Coronary artery (tissue), 2 donors: Measurements from ENCODE around the gene CNTN1.

ENCODE experiments used
- DNase-seq: peaks from one replicate; pipeline ENCODE4 v3.0.0-alpha.2; 2017; ENCODE audit warnings: low spot score
- H3K27ac ChIP-seq, 2 donors: fragments of 200-600 bp; sonication (generic); one replicate each; pipeline ENCODE4 v1.5.1; 2016 to 2019
- H3K4me3 ChIP-seq: fragments of 200-600 bp; sonication (generic); 2 replicates; pipeline ENCODE4 v1.5.1; 2016; ENCODE audit warnings: mild to moderate bottlenecking, moderate library complexity
- TF ChIP-seq, protein P1 (sequence below): fragments of 200-600 bp; sonication (generic); IDR thresholded peaks from one replicate; pipeline ENCODE4 v1.5.1; 2019; ENCODE audit warnings: antibody characterized with exemption

Gene CNTN1

DNA sequence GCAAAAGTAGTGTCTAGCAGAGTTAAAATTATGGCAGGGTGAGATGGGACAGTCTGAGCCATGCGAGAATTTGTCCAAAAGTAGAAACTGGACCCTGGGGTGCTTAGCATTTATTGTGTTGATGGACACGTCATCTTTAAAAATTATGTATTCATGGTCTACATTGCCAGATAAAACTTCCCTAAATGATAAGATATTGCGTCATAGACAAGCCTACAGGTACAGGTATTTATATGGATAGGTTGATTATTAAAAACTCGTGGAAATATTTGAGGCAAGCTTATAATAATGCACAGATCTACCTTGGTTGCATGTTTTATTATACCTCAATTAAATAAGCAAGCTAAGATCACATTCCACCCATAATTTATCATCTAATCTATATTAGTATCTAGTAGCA lies 299.9 kb downstream of the CNTN1 start:
- TF ChIP-seq, protein P1, sequence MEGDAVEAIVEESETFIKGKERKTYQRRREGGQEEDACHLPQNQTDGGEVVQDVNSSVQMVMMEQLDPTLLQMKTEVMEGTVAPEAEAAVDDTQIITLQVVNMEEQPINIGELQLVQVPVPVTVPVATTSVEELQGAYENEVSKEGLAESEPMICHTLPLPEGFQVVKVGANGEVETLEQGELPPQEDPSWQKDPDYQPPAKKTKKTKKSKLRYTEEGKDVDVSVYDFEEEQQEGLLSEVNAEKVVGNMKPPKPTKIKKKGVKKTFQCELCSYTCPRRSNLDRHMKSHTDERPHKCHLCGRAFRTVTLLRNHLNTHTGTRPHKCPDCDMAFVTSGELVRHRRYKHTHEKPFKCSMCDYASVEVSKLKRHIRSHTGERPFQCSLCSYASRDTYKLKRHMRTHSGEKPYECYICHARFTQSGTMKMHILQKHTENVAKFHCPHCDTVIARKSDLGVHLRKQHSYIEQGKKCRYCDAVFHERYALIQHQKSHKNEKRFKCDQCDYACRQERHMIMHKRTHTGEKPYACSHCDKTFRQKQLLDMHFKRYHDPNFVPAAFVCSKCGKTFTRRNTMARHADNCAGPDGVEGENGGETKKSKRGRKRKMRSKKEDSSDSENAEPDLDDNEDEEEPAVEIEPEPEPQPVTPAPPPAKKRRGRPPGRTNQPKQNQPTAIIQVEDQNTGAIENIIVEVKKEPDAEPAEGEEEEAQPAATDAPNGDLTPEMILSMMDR, result no peak
- Histone ChIP-seq H3K4me3 (no peak overlapping the region), H3K27ac (no peak overlapping the region)
- DNase-seq, result no peak

DNA sequence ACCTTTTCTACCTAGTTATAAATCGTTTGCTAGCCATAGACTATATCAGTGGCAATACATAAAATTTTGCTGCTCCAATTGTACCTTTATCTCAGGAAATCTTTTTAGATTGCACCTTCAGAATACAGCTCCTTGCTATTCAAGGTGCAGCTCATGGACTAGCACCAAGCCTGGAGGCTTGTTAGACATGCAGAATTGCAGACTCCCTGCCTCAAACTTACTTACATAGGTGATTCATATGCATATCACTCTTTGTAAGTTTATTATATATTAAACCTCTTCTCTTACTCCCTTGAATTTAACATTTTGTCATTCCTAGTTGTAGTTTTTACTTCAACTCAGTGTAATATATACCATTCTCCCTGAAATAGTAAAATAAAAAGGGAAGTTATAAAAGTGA lies 300.4 kb downstream of the CNTN1 start:
- DNase-seq, result no peak
- Histone ChIP-seq H3K27ac (no peak overlapping the region), H3K4me3 (no peak overlapping the region)
- TF ChIP-seq, protein P1, result no peak

DNA sequence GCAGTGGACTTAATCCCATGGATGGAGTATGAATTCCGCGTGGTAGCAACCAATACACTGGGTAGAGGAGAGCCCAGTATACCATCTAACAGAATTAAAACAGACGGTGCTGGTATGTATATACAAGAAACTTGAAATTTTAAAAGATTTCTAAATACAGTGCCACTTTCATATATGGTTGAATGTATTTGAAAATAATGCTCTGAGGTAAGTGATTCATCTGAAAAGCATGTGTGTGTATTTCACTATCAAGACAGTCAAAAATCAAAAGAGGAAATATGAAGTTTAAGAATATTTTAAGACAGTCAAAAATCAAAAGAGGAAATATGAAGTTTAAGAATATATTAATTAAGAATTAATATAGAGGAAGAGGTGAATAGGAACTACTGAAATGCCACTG lies 300.9 kb downstream of the CNTN1 start:
- TF ChIP-seq, protein P1, result no peak
- no peak overlapping the region for H3K27ac ChIP-seq
- H3K4me3 ChIP-seq, result no peak overlapping the region
- DNase-seq, result no peak

DNA sequence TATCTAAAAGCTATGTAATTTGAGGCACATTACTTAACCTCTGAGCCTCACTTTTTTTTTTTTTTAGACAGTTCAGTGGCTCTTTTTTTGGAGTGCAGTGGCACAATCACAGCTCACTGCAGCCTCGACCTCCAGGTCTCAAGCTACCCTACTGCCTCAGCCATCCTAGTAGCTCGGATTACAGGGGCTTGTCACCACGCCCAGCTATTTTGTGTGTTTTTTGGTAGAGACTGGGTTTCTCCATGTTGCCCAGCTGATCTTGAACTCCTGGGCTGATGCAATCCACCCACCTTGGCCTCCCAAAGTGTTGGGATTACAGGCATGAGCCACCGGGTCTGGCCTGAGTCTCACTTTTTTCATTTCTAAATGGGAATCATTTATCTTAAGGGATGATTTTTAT lies 303.9 kb downstream of the CNTN1 start:
- TF ChIP-seq, protein P1, result no peak
- DNase-seq, result no peak
- no peak overlapping the region for H3K27ac ChIP-seq
- H3K4me3 ChIP-seq, result no peak overlapping the region

DNA sequence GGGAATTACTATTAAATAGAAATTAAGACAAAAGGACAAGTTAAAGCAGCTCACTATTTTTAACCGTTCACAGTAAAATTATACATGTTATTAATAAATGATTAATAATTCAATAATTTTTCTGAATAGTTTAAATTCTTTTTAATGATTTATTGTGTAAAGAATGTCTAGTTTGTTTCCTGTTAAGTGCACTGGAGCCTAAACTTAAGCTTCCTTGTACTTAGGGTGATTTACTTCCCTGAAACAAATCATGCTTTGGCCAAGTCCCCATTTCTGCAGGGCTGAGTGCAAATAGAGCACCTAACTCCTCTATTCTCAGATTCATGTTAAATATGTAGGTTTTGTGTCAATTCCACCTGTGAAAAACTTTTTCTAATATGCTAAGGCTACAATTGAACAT lies 307.0 kb downstream of the CNTN1 start:
- TF ChIP-seq, protein P1, result no peak
- Histone ChIP-seq H3K4me3 (no peak overlapping the region), H3K27ac (no peak overlapping the region)
- DNase-seq, result no peak

DNA sequence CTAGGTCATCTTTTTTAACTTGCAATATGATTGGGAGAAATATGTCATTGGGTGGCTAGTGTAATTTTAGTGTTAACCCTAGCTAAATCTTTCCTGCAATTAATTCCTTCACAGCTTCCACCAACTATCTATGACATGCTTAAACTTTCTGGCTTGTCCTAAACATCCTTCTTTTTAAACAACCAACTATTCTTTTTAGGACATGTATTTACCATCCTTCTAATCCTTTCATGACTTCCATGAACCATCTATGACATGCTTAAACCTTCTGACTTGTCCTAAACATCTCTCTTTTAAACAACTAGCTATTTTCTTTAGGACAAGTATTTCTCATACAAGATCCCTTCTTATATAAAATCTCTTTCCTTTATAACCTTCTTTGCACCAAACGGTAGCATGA lies 316.2 kb downstream of the CNTN1 start:
- DNase-seq, result no peak
- Histone ChIP-seq H3K27ac (no peak overlapping the region), H3K4me3 (no peak overlapping the region)
- TF ChIP-seq, protein P1, result no peak

DNA sequence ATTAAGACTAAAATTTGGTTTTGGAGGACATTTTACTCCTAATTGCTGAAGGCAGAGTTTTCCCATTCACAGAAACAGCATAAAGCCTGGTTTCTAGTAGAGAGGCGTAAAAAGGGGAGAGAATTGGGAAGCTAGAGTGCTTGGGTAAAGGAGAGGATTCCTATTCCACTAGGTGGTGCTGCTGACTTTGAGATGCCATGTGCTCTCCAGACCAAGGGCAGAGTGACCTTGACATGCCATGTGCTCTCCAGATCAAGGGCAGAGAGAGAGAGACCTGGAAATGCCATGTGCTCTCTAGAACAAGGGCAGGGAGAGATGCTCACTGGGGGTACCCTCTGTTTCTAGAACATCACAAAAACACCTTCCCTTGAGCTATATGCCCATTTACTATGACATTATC lies 319.7 kb downstream of the CNTN1 start:
- no peak overlapping the region for H3K27ac ChIP-seq
- H3K4me3 ChIP-seq, result no peak overlapping the region
- DNase-seq, result no peak
- TF ChIP-seq, protein P1, result peak; percentile 30
